Measurements from ENCODE around the gene CCDC9B.

Gene CCDC9B

DNA sequence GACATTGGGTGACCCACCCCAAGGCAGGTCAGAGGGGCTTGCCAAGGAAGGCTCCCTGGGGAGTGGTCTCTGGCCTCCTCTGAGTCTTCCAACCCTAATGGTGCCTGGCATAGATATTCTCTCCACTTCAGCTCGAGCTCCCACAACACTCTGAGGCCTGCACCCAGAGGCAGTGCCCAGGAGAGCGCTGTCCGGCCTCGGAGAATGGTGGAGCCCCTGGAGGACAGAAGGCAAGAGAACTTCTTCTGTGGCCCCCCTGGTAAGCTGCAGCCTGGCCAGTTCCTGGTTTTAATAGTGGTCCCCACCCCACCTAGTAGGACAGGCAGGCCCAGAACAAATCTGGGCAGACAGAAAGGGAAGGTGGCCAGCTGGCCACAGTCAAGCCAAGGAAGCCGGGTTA lies 24.3 kb upstream of the CCDC9B start:
- DNase-seq, result no peak

DNA sequence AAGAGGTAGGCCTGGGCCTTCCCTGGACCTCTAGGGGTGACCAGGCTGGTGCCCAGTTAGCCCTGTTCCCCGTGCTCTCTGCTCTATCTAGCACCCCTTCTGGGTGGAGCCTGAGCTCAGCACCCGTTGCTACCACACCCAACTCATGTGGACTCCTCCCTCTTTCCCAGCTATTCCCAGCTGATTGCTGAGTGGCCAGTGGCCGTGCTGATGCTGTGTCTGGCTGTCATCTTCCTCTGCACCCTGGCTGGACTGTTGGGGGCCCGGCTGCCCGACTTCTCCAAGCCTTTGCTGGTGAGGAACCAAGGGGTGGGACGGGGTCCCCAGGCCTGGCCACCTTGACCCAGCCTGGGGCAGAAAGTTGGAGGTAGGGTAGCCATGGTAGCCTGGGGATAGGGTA lies 23.5 kb upstream of the CCDC9B start:
- no peak for DNase-seq

DNA sequence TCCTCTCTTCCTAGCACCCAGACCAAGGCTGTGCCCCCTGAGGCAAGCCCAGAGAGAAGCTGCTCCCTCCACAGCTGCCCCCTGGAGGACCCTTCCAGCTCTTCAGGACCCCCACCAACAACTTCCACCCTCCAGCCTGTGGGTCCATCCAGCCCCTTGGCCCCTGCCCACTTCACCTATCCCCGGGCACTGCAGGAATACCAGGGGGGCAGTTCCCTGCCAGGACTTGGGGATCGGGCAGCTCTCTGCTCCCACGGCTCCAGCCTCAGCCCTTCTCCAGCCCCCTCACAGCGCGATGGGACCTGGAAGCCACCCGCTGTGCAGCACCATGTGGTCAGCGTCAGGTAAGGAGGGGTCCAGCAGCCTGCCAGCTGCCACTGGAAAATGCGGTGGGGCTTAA lies 22.9 kb upstream of the CCDC9B start:
- DNase-seq, result no peak

DNA sequence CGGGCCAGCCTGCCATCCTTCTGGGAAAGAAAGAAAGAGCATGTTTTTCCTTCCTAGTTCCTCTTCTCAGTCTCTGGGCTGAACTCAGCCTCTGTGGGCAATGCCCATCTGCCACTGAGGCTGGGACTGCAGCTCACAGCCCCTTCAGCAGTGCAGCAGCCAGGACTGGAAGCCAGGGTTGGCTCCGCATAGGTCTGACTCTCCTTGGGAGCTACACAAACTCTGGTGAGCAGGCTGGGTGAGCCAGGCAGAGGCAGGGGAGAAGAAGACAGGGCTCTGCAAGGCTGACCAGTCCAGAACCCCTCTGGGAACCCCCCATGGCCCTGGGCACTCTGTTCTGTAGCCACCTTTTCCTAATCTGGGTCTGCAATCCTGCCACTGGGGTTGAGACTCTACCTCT lies 20.9 kb upstream of the CCDC9B start:
- DNase-seq, result no peak

DNA sequence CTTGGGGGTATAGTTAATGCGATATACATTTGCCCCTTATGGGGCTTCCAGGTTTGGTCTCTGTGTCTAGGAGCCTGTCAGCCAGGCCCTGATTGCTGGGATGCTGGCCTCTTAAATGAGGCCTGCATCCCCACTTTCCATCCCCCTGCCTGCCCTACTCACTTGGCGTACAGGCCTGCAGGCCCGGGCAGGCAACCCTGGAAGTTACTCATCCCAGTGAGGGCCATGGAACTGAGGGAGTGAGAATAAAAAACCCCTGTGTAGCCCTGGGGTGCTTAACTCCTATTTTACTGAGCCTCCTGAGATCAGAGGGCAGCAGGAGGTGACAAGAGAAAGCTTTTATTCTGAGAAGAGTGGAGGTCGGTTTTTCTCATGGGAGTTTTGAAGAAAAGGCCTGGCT lies 19.3 kb upstream of the CCDC9B start:
- DNase-seq, result no peak

DNA sequence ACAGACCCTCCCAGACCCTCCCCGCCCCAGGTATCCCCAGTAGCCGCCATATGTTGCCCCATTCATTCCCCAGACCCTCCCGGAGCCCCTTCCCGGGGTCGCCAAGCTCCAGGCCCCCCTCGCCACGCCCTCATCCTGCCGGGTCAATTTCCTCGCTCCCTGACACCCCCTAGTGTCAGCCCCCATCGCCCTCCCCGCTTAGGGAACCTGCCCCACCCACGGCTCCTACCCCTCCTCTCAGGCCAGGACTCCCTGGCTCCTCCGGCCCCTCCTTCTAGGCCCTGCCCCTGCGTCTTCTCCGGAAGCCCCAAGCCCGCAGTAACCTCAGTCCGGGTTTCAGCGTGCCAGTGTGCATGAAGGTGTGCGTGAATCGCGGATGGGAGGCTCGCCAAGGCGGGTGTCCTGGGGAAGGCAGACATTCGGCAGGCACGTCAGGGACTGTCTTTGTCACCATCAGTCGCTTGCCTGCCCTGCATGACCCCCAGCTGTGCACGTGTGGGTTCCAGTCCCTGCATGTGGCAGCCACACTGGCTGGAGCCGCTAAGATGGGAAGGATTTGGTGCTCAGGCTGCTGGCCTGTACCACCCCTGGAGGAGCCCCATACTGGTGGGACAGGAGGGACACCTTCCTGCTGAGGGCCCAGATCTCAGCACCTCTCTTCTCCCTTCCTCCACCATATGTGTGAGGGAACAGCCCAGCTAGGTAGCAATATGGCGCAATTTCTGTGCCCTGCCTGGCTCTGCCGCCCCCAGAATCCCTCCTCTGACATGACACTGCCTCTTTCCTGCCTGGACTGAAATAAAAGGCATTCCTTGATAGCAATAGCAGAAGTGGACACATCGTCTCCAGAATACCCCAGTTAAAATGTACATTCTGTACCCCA lies 18.0 kb upstream of the CCDC9B start:
- no peak for DNase-seq

DNA sequence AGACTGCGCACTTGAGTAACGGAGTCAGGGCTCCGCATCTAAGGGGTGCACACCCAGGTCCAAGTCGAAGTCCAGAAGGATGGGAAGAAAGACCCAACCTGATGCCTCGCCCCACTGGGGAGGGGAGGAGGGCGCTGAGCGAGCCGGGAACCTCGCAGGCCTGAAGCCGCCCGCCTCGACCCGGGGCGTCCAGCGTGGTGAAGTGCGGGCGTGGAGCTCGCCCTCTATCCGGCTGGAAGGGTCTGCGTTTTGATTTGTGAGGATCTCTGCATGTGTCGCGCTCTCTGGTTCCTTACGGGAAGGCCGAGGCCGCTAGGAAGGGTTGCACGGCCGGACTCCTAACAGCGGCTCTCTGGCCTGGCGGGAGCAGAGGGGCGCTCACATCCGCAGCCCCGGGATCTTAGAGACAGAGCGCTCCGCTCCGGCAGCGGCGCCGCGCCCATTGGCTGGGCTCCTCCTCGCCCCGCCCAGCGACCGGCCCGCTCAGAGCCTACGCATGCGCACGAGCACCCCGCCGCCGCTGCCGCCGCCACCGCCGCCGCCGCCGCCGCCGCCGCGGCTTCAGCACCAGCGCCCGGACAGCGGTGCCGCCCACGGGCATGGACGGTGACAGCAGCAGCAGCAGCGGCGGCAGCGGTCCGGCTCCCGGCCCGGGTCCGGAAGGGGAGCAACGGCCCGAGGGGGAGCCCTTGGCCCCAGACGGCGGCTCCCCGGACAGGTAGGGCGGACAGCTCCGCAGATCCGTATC lies 17.2 kb upstream of the CCDC9B start, which contains the start of gene DISP2:
Gene DISP2, plus strand, starts transcription at position 497 of the 748 bp plus-strand sequence. Its CDS starts 103 bp downstream, at position 600.
- peak; percentile 83 for DNase-seq

DNA sequence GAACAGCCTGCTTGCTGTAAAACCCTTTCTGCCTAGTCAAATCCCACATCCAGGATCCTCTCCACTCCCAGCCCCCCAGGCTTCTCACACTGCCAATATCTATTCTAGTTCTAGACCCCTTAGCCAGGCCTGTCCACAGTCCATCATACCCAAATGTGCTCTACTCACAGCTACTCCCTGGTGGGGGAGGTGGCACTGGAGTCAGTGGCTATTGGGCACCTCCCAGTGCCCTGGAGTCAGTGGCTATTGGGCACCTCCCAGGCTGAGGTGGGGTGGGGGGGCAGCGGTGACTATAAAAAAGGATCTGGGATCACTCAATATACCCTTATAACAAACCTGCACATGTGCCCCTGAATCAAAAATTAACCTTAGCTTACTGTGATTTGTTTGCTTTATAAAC lies 16.5 kb upstream of the CCDC9B start:
- no peak for DNase-seq

DNA sequence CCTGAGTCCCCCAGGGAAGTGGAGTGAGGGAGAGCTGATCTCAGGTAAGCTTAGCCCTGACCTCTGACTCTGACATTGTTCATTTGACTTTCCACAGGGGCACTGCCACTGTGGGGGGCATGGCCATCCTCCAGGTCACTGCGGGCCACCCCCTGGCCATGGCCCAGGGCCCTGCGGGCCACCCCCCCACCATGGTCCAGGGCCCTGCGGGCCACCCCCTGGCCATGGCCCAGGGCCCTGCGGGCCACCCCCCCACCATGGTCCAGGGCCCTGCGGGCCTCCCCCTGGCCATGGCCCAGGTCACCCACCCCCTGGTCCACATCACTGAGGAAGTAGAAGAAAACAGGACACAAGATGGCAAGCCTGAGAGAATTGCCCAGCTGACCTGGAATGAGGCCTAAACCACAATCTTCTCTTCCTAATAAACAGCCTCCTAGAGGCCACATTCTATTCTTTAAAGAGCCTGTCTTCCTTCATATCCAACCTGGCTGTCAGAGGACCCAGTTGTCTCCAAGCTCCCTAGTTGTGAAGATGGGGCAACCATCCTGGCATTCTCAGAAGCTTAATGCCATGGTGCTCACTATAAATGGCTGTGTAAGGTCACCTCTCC lies 15.3 kb upstream of the CCDC9B start:
- DNase-seq, result no peak

DNA sequence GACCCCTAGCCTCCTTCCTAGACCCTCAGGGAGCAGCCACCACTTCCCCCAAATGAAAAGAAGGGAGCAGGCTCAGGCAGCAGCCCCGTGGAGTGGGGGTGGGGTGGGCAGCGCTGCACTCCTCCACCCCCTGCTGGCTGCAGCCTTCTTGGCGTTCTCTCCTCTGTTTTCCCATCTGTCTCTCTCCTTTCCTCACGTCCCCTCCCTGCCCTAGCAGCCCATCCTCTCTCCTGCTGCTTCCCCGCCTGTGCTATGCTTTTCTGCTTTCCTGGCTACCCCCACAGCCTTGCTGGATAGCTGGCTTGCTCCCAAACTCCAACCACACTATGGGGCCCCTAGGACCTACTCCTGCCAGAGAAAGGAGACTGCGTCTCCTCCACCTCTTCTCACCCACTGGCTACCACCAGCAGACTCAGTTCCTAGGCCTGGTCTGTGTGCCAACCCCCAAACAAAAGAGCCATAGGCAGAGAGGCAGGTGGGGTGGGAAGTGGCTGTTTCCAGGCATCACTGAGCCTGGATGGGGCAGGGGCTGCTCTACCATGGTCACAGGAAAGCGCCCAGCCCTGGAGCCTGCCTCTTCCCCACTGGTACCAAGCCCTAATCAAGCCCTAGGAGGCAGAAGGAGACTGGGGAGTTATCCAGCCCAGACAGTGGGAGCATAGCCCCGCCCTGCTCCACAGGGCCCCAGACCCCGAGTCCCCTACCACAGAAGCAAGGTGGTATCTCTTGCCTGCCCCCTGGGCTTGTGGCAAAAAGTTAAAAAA lies 13.9 kb upstream of the CCDC9B start:
- DNase-seq, result no peak

DNA sequence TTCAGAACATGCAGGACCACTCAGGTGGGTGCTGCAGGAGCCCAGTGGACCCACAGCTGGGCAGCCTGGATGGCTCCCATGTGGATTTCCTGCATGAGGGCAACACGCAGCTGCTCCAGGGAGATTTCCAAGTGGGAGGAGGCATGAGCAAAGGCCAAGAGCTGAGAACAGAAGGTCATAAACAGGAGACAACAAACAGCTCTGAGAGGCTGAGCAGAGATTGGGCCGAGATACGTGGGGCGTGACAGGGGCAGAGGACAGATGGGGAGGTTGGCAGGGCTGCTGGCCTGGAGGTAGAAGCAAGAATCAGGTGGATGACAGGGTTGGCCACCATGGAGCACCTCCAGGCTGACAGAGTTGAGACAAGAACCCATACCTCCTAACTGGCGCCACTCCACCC lies 13.0 kb upstream of the CCDC9B start:
- no peak for DNase-seq

DNA sequence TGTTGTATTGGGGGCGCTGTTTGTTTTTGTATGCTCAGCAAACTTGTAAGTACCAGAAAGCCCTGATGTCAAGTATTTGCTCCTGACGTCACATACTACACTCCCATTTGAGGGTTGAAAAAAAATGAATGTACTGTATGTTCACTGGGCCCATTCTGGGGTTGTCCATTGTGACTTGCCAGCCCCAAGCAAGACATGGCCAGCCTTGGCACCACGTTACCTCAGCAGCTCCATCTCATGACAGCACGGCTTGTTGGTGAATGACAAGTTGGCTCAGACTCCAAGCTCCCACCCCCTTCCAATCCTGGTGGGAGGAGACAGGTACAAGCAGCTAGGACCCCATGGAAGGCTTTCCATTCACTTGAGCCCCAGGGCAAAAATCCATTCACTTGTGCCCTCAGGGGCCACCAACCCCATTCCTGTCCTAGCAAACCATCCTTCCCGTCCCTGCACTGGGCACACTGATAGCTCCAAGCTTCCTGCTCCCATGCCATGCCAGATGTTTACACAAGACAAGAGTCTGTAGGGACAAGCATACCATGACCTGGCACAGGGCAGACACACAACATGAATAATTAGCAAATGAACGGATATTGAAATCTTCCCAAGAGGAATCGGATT lies 11.7 kb upstream of the CCDC9B start:
- no peak for DNase-seq

DNA sequence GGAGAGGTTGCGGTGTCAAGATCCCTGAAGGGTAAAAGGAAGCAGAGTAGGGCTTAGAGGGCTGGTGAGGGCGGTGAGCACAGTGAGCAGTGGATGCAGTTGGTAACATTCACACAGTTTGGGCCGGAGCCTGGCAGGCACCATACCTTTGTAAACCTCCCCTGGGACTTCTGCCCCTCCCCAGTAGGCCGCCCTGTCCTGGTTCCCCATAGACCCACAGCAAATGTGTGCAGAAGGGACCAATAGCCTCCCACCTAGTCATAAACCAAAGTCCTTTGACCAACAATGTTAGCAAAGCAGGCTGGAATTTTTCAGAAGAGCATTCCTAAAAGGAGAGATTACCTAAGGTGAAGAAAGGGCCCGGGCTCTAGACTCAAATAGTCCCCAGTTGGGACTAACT lies 8.4 kb upstream of the CCDC9B start:
- DNase-seq, result no peak

DNA sequence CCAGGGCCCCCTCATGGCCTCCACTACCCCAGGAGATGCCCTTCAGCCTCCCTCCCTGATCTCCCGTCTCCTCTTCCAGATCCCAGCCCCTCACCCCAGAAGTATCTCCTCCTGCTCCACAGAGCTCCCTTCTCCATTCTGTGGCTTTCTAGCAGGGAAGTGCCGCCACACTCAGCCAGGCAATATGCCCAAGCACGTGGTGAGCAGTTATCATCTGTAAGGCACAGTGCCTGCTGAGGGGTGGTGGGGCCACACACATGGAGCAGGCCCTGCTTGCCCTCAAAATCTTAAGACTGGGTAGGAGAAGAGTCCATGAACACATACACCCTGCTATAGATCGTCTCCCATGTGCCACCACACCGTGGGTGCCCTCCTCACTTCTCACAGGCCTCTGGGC lies 7.7 kb upstream of the CCDC9B start:
- DNase-seq, result no peak

DNA sequence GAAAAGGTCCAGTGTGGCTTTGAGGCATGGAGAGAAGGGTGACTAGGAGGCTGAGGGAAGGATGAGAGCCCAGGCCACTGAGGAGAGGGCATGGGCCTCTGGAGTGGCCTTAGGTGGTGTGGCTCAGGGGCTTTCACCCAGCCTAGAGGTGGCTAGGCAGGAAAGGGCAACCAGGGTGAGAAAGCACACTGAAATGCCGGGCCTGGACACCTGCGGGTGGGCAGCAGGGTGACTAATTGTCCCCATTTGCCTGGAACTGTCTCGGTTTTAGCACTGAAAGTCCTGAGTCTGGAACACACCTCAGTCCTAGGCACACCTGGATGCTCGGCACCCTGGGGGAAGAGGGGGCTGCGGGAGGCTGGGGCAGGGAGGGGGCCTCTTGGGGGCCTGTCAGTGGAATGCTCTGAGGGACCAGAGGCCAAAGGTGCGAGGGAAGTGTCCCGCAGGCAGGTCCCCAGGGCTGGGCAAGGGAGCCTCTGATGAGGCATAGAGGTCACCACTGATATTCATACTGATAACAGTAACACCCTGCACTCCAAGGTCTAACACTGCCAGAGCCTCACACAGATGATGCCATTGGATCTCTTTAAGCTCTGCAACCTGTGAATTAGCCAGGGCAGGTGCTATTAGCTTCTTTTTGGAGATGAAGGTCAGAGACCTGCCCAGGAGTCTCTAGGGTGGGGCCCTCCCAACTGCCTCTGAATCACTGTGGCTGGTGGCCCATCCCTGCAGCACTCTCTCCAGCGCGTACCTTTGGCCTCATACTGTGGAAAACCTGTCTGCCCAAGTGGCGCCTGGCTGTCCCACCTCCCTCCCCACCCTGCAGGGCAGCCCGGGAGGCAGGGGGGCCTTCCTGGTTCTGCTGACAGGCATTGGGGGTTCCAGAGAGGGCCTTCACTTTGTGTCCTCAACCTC lies 7.1 kb upstream of the CCDC9B start:
- no peak for DNase-seq

DNA sequence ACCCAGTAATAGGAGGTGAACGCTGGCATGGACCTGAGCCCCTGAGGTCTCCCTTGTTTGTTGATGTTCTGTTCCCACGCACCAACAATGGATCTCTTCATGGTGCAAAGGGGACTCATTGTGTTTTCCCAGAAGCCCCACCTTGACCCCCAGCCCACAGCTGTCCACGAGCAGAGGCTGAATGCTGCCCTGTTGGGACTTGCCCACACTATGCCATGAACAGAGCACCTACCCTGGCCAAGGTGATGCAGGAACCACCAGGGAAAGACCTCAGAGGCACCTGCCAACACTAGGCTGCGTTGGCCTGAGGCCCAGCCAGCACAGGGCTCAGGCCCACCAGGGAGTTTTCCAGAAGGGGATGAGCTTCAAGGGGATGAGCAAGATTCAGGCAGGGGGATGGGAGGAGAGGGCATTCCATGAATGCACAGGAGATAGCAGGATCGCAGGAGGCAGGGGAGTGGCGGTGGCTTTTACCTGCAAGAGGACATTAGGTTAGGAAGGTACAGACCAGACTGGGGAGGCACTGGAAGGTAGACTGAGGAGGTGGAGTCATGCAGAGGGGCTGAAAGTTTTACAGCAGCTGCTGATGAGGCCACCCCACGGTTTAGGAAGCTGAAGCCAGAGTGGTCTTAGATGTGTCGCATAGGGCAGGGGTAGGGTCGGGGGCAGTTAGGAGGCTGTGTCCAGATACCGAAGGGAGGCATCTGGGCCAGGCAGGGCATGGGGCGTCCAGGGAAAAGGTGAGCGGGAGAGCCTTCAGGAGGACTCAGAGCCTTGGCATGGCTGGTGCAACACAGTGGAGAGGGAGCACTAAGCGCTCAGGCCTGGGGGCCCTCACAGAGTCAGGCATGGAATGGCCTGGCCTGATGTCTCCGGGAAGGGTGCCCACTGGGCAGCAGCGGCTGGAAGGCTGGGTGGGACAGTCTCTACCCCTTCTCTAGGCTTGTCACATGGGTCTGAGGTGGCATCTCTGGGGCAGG lies 6.1 kb upstream of the CCDC9B start:
- DNase-seq, result no peak

DNA sequence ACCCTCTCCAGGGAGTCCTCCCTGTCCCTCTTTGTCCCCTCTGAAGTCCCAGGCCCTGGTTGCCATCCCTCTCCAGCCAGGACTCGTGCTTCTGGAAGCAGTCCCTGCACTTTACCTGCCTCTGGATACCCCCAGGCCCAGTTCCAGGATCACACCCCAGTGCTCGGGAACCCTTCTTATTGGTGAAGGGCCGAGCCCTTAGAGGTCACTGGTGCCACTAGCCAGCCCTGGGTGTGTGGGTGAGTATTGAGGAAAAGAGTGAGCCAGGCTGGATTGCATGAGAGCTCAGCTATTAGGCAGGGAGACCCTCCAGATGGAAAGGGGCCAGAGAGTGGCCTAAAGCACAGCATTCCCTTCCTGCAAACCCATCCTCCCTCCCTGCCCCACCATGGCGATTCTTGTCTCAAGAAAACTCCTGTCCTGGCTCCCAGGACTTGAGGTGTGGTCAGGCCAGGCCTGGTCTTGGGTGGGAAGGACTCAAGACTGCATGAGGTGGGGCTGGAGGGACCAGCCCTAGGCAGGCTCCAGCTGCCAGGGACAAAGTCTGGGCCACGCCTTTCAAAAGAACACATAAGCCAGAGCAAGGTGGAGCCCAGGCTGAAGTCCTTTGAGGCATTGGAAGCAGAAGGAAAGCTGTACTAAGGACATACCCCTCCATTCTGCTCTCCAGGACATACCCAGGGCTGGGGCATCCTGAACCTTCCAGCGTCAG lies 5.3 kb upstream of the CCDC9B start:
- no peak for DNase-seq

DNA sequence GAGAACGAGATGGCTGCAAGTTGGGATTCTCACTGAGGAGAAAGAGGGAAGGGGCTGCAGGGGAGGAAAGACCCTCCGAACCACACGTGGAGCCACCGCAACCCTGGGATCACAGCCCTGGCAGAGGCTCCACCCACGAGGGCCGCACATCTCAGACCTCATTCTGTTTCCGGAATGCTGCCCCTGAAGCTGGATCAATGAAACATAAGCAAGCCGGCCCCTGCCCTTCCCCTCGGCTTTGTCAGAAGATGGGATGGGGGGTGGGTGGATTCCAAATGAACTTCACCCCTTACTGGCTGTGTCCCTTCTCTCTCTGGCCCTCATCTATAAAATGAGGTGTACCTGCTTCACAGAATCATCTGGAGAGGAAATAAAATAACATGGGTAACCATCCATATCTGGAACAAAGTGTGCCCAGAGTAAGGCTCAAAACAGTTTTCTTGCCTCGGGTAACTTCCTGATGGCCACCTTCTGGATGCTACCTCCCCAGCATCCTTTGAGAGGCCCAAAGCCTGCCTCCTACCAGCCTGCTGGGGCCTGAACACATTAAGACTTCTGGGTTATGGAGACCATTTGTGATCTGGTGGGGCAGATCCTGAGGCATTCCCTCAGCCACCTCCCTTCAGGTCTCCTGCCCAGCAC lies 4.6 kb upstream of the CCDC9B start:
- no peak for DNase-seq

DNA sequence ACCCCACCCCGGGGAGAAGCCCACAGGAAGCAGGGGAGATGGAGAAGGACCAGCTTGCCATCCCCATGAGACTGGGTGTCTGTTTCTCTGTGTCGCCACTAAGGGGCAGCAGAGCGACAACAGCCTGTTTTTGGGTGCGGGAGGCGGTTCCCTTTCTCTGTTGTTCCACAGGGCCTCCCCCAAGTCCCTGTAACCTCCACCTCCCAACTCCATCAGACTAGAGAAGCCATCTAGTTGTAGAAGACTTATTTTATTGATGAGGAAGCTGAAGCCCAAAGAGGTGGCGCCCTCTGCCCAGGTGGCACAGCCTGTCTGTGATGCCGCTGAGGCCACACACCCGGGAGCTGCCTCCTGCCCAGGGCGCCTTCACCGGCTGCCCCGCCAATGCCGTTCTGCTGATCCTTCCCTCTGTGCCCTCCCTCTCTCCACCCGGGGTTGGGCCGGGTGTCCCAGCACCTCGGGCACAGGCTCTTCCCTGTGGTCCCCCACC lies 3.9 kb upstream of the CCDC9B start:
- DNase-seq, result peak; percentile 29

All from NCI-H774 (cell line).